GM12892 (cell line): ENCODE results near the gene PTPRH.

Experiments used
- POLR2A ChIP-seq: IDR thresholded peaks from 2 replicates; pipeline ENCODE4 v1.6.1; 2011; ENCODE audit warnings: low read depth, low read length, control low read depth
- POLR2AphosphoS5 ChIP-seq: IDR thresholded peaks from 2 replicates; pipeline ENCODE4 v1.6.1; 2011; ENCODE audit warnings: low read depth, low read length, control low read depth

DNA sequence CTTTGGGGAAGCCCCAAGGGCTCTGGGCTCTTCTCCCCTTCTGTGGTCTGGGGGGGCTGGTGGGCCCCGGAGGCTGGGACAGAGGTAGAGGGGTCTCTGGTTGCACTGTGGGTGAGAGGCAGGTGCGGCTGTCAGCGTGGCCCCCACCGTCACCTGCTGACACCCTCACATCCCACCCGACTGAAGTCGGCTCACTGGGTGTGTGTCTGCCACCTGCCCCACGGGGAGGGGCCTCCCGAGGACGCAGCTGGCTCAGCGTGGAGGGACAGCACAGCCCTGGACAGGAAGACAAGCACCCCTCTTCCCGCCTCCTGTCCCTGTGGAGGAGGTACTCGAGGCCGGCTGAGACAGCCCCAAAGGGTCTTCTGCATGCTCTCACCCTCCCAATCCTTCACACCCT lies 21.5 kb upstream of the PTPRH start:
- TF ChIP-seq POLR2AphosphoS5 (no peak), POLR2A (no peak)
